Measurements from ENCODE around the gene SHQ1.

DNA sequence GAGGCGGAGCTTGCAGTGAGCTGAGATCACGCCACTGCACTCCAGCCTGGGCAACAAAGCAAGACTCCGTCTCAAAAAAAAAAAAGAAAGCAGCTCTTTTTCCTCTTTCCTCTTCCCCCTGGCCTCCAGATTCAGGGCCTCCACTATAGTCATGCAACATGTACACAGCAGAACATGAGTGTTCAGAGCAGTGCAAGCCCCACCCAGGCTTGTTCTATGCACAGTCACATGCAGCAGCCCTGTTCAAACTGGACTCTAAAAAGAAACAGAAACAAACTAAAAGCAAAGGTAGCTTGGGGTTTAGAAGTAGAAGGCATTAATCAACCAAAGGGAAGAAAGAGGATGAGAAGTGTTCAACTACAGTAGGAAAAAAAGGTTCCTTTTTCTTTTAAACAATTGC, 11.8 kb downstream of the SHQ1 start:
- TF ChIP-seq, protein P1, sequence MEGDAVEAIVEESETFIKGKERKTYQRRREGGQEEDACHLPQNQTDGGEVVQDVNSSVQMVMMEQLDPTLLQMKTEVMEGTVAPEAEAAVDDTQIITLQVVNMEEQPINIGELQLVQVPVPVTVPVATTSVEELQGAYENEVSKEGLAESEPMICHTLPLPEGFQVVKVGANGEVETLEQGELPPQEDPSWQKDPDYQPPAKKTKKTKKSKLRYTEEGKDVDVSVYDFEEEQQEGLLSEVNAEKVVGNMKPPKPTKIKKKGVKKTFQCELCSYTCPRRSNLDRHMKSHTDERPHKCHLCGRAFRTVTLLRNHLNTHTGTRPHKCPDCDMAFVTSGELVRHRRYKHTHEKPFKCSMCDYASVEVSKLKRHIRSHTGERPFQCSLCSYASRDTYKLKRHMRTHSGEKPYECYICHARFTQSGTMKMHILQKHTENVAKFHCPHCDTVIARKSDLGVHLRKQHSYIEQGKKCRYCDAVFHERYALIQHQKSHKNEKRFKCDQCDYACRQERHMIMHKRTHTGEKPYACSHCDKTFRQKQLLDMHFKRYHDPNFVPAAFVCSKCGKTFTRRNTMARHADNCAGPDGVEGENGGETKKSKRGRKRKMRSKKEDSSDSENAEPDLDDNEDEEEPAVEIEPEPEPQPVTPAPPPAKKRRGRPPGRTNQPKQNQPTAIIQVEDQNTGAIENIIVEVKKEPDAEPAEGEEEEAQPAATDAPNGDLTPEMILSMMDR (IDR thresholded peaks at IDR 0.05), result no peak
- TF ChIP-seq POLR2A (IDR thresholded peaks at IDR 0.05), result no peak
